ENCODE measurements around the gene PYDC1. TPM values are rescaled to one million over a fixed set of nuclear protein-coding genes. Genes with fewer than 3 reads are reported as not detected.

The PYDC1 gene
- total RNA-seq, 4 donors from 2014 or later: not detected

DNA sequence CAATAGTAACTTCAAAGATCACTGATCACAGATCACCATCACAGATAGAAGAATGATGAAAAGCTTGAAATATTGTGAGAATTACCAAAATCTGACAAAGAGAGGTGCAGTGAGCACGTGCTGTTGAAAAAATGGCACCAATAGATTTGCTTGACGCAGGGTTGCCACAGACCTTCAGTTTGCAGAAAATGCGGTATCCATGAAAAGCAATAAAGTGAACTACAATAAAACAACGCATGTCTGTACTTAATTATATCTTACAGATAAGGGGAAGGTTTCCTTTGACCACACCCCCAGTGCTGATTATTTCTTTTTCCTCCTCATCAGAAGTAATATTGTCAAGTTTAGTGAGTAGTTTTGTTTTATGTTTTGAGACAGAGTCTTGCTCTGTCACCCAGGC is 21.1 kb upstream of the PYDC1 start:
- intact Hi-C loops (cut with DNase I): no loop called here
- WGBS, 2 donors: 85 to 86% methylated on average over 4 of the region's 4 CpGs
- Histone ChIP-seq H3K27me3 (peaks cover 0 to 55% (median 0%) of the 10 kb centered on the region in 4 donors), H3K27ac (no peak overlapping the region), H3K4me3 (no peak overlapping the region), H3K4me1 (peaks cover 0 to 9% (median 3%) of the 10 kb centered on the region in 3 donors), H3K36me3 (no peaks in the 10 kb centered on the region), H3K9me3 (peaks cover 0 to 7% (median 7%) of the 10 kb centered on the region in 3 donors)
- TF ChIP-seq, protein P1, sequence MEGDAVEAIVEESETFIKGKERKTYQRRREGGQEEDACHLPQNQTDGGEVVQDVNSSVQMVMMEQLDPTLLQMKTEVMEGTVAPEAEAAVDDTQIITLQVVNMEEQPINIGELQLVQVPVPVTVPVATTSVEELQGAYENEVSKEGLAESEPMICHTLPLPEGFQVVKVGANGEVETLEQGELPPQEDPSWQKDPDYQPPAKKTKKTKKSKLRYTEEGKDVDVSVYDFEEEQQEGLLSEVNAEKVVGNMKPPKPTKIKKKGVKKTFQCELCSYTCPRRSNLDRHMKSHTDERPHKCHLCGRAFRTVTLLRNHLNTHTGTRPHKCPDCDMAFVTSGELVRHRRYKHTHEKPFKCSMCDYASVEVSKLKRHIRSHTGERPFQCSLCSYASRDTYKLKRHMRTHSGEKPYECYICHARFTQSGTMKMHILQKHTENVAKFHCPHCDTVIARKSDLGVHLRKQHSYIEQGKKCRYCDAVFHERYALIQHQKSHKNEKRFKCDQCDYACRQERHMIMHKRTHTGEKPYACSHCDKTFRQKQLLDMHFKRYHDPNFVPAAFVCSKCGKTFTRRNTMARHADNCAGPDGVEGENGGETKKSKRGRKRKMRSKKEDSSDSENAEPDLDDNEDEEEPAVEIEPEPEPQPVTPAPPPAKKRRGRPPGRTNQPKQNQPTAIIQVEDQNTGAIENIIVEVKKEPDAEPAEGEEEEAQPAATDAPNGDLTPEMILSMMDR (IDR thresholded peaks at IDR 0.05): no peak
- TF ChIP-seq POLR2A (IDR thresholded peaks at IDR 0.05): no peak
- no peak for DNase-seq

DNA sequence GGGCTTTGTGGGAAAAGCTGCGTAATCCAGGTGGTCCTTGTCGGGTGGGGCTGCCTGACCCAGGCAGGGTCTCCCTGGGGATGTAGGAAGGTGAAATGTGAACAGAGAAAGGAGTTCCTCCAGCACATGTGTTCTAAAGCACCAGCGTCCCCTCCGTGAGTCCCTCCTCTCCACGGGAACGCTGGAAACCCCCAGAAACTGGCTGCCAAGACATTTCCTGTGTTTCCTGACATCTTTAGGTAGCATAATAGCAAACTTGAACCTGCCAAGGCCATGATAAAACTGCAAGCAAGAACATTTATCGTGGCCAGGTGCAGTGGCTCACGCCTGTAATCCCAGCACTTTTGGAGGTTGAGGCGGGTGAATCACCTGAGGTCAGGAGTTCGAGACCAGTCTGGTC is 12.6 kb upstream of the PYDC1 start:
- peaks cover 0 to 75% (median 0%) of the 10 kb centered on the region in 4 donors for H3K27me3 ChIP-seq
- peaks cover 0 to 22% (median 0%) of the 10 kb centered on the region in 3 donors for H3K4me1 ChIP-seq
- intact Hi-C loops (cut with DNase I): no loop called here
- no peak overlapping the region for H3K4me3 ChIP-seq
- no peak for DNase-seq
- H3K27ac ChIP-seq: no peak overlapping the region
- no peaks in the 10 kb centered on the region for H3K9me3 ChIP-seq
- 26 to 28% methylated on average over 5 of the region's 10 CpGs for WGBS, 2 donors
- H3K36me3 ChIP-seq: no peaks in the 10 kb centered on the region
- TF ChIP-seq, protein P1 (IDR thresholded peaks at IDR 0.05): no peak
- TF ChIP-seq POLR2A (IDR thresholded peaks at IDR 0.05): no peak

DNA sequence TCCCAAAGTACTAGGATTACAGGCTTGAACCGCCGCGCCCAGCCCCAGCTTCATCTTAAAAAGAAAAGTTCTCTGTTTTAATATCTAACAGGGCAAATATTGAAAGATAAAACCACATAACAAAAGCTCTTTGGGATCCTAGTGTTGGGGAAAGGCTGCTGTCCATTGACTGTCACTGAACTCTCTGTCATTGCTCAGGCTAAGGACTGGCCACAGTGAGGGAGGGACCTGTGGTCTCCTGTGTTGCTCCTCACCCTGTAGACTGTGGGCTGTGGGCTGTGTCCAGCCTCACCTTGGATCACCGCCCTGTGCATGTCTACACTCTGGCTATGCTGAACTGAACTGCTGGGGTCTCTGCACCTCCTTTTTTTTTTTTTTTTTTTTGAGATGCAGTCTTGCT is 11.3 kb upstream of the PYDC1 start:
- Histone ChIP-seq H3K9me3 (no peaks in the 10 kb centered on the region), H3K4me1 (peaks cover 0 to 22% (median 0%) of the 10 kb centered on the region in 3 donors), H3K36me3 (no peaks in the 10 kb centered on the region), H3K27ac (no peak overlapping the region), H3K27me3 (peaks cover 0 to 78% (median 0%) of the 10 kb centered on the region in 4 donors), H3K4me3 (no peak overlapping the region)
- intact Hi-C loops (cut with DNase I): no loop called here
- no peak for DNase-seq
- WGBS, 2 donors: 100% methylated on average over 1 of the region's 4 CpGs
- no peak for TF ChIP-seq POLR2A (IDR thresholded peaks at IDR 0.05)
- TF ChIP-seq, protein P1 (IDR thresholded peaks at IDR 0.05): no peak

DNA sequence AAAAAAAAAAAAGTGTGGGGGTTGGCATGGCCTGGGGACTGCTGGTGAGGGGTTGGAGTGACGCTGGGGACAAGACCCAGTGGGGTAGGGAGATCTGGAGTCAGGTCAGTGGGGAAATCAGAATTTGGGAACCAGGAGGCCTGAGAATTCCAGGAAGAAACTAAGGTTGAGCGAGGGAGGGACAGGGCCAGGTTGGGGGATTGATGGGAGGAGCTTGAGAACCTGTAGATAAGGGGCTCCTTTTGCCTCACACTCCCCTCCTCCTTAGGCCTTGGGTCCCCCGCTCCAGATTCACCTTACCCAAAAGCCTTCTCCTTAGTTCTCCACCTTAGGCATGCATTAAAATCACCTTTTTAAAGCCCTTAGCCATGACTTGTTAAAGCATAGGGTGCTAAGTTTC is 8.3 kb upstream of the PYDC1 start:
- TF ChIP-seq POLR2A (IDR thresholded peaks at IDR 0.05): no peak
- TF ChIP-seq, protein P1 (IDR thresholded peaks at IDR 0.05): no peak
- Histone ChIP-seq H3K36me3 (no peaks in the 10 kb centered on the region), H3K9me3 (no peaks in the 10 kb centered on the region), H3K27ac (no peak overlapping the region), H3K27me3 (peaks cover 0 to 89% (median 0%) of the 10 kb centered on the region in 4 donors), H3K4me1 (peaks cover 0 to 27% (median 0%) of the 10 kb centered on the region in 3 donors), H3K4me3 (no peak overlapping the region)
- no peak for DNase-seq
- 90 to 95% methylated on average over 3 of the region's 3 CpGs for WGBS, 2 donors
- intact Hi-C loops (cut with DNase I): no loop called here

DNA sequence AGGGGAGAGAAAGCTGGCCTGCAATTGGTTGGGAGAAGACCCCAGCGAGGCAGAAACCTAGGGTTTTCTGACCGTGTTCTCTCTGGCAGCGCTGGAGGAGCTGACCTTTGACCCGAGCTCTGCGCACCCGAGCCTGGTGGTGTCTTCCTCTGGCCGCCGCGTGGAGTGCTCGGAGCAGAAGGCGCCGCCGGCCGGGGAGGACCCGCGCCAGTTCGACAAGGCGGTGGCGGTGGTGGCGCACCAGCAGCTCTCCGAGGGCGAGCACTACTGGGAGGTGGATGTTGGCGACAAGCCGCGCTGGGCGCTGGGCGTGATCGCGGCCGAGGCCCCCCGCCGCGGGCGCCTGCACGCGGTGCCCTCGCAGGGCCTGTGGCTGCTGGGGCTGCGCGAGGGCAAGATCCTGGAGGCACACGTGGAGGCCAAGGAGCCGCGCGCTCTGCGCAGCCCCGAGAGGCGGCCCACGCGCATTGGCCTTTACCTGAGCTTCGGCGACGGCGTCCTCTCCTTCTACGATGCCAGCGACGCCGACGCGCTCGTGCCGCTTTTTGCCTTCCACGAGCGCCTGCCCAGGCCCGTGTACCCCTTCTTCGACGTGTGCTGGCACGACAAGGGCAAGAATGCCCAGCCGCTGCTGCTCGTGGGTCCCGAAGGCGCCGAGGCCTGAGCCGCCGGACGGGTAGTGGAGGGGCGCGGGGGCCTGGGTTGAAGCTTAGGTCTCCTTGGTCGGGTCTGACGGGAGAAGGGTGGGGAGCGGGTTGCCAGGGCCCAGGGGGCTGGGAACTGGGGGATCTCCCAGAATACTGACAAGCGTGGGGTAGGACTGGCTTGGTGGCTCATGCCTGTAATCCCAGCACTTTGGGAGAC is 7.4 kb upstream of the PYDC1 start:
- TF ChIP-seq POLR2A (IDR thresholded peaks at IDR 0.05): no peak
- TF ChIP-seq, protein P1 (IDR thresholded peaks at IDR 0.05): no peak
- no peak overlapping the region for H3K27ac ChIP-seq
- WGBS, 2 donors: 86 to 89% methylated on average over 21 to 25 of the region's 80 CpGs
- peaks cover 0 to 22% (median 0%) of the 10 kb centered on the region in 3 donors for H3K4me1 ChIP-seq
- no peak overlapping the region for H3K4me3 ChIP-seq
- H3K36me3 ChIP-seq: no peaks in the 10 kb centered on the region
- intact Hi-C loops (cut with DNase I): no loop called here
- DNase-seq: no peak
- H3K9me3 ChIP-seq: no peaks in the 10 kb centered on the region
- H3K27me3 ChIP-seq: peaks cover 0 to 89% (median 0%) of the 10 kb centered on the region in 4 donors
